Activated CD8-positive, alpha-beta memory T cell treated with anti-CD3 and anti-CD28 coated beads, Interleukin-2, amount 50 U/mL, for 24 hours (primary cell): ENCODE data around the gene DOCK1.
"Not testable (repeated sequence)": the region's sequence is repeated elsewhere in the genome, so short reads cannot be mapped to it uniquely, and the experiment has no call there.

Experiments
- DNase-seq: peaks from one replicate; pipeline ENCODE4 v3.0.0-alpha.2; 2020; ENCODE audit errors: extremely low read depth

Gene DOCK1

DNA sequence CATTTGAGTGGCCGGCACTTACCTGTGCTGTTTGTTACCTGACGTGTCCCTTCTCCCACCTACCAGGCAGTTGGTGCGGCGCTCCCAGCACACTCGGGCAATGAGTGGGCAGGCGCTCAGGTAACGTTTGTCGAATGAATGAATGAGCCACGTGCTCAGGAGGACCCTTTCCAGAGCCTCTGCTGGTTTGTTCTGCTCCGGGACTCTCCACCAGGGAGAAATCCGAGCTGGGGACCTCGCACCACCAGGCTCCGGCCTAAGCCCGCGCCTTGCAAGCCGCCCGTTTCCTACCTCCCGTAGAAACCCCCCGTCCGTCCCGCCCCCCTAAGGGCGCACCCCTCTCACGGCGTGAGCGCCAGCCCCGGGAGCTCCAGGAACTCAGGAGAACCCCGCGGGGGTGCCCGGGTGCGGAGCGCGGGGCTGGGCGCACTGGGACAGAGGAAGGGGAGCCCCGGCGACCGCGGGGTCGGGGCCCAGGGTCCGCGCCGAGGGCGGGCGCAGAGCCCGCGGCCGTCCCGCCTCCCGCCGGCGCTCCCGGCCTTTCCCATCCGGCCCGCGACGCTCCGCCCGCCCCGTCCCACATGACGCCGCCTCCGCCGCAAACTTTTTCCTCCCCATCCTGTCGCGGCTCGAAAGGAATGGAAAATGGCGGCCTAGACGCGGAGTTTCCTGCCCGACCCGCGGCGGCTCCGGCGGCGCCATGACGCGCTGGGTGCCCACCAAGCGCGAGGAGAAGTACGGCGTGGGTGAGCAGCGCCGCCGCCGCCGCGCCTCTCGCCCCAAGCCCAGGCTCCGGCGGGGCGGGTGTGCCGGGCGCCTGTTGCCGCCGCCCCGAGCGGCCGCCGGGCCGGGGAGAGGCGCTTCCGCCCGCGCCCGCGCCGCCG is at the start of gene DOCK1:
Gene DOCK1, plus strand, starts transcription at position 611 of the 884 bp plus-strand sequence. Its CDS starts 90 bp downstream, at position 701.
- no peak for DNase-seq

GRCh38 chr10:126857178-126857806 is 47.9 kb upstream of the DOCK1 start:
- no peak for DNase-seq

GRCh38 chr10:126867567-126868365 is 37.5 kb upstream of the DOCK1 start:
- DNase-seq = no peak

- DNase-seq = no peak
Observed at GRCh38 chr10:126868371-126868770, 36.9 kb upstream of the DOCK1 start.

- DNase-seq = no peak
Observed at GRCh38 chr10:126872135-126872534, 33.1 kb upstream of the DOCK1 start.

DNA sequence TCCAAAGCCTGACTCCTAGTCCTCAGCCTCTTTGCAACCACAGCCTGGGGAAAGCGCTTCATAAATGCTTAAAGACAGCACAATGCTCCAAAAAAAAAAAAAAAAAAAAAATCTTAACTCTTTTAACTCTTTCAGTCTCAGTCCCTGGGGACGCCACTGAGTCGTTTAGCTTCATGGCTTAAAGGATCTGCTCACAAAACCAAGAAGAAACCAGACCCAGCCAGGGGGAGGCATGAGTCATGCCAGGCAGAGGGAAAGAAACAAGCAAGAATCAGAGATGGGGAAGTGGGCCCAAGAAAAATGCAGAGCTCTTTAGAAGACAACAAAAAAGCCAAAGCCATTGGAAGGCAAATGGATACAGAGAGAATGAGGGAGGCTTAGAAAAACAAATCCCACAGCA is 32.5 kb upstream of the DOCK1 start:
- DNase-seq = no peak

DNA sequence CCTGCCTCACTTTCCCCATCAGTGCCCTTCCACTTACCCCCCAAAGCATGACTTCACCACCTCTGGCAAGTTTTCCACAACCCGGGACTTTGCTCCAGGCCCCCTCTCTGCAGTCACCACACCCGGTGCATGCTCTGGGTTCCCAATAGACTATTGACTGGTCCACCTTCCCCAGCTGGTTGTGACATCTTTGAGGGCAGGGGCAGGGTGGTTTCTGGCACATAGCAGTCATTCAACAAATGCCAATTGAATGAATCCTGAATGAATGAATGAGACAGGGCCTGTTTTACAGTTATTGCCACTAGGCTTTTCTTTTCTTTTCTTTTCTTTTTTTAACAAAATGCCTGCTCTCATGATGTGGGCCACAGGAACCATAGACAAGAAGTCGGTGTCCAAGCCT is 28.8 kb upstream of the DOCK1 start:
- no peak for DNase-seq

DNA sequence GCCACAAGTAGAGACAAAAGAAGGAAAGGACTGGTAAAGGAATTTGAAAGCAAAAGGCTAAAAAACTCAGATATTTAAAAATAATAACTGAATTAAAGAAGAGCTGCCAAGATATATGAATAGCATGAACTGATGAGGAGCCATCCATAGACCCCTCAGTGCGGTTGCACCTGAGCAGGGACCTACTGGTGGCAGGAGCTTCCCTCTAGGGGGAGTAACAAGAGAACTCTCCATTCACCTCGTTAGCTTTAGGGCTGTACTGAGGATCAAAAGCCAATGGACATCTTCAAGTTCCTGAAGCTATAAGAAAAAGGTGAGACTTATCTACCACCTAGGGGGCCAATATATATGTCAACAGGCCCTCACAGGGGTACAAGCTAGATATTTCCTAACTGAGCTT is 27.8 kb upstream of the DOCK1 start:
- DNase-seq = no peak

GRCh38 chr10:126878594-126878993 is 26.6 kb upstream of the DOCK1 start:
- DNase-seq = no peak

DNA sequence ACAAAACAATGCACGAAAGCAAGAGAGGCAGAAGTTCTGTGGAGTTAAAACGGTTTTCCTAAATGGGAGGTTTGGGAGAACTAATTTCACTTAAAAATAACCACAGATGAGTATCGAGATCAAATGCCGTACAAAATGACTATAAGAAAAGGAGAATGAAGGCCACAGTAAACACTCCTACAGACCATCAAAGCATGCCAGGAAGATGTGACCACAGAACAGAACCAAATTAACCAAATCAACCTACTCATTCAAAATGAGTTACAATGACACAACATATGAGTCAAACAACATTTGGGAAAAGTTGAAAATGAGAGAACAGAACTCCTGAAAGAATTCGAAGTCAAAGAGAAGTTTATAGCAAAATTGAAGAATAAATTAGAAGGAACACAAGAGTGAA is 24.3 kb upstream of the DOCK1 start:
- no peak for DNase-seq

DNA sequence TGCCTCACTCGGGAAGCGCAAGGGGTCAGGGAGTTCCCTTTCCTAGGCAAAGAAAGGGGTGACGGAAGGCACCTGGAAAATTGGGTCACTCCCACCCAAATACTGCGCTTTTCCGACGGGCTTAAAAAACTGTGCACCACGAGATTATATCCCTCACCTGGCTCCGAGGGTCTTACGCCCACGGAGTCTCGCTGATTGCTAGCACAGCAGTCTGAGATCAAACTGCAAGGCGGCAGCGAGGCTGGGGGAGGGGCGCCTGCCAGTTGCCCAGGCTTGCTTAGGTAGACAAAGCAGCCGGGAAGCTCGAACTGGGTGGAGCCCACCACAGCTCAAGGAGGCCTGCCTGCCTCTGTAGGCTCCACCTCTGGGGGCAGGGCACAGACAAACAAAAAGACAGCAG is 23.2 kb upstream of the DOCK1 start:
- not testable (repeated sequence) for DNase-seq

- DNase-seq = not testable (repeated sequence)
Observed at GRCh38 chr10:126888436-126888835, 16.8 kb upstream of the DOCK1 start.

DNA sequence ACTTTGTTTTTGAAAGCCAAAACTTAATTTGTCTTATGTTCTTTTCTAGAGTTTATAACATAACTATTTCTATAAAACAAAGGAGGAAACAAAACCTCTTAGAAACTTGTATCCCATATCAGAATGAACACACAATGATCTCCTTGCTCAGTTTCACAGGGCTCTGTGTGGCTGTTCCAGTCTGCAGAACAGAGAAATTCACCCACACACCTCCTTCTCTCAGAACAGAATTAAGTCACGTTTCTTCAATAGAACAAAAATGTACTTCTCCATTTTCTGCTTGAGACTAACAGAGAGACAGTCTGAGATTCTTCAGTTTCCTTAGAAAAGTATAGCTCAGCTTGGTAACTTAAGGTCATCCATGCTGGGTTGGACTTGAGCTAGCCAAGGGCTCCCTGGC is 15.8 kb upstream of the DOCK1 start:
- DNase-seq = no peak

DNA sequence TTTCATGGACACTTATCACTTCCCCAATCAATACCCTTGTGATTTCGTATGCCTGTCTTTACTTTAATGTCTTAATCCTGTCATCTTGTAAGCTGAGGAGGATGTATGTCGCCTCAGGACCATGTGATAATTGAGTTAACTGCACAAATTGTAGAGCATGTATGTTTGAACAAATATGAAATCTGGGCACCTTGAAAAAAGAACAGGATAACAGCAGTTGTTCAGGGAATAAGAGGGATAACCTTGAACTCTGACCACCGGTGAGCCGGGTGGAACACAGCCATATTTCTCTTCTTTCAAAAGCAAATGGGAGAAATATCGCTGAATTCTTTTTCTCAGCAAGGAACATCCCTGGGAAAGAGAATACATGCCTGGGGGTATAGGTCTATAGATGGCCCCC is 14.4 kb upstream of the DOCK1 start:
- DNase-seq = not testable (repeated sequence)

DNA sequence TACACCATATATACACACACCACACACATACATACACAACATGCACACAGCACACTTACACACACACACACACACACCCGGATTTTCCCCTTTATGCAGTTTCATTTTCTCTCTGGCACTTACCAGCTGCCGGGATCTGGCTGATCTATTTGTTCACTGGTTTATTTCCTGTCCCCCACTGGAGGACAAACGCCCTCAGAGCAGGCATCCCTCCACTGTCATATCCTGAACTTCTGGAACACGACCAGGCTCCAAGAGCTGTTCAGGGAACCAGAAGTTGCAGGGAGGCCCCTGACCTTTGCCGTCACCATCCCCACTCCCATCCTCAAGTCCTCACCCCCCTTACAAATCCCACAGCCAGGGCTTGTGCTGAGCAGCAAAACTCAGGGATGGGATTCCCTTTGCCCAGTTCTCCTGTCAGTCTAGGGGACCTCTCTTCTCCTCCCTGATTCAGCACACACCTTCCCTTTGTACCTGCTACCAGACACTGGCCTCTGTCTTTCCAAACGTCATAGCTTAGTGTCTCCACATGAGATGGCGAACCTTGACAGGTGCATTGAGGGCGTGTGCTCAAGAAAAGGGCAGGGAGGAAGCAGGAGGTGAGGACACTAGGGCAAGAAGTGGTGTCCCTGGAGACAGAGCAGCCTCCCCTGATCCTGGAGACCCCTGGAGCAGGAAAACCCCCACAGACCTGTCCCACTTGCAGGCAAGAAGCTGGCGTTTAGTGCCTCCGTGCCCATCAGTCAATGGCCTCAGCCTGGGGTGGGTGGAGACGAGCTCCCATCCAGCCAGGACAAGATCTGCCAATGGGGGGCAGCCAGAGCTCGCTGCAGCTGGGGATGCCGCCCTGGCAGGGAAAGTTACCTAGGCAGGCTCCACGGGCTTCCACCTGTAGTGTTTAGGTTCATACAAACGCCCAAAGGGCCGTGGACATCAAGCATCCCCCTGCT is 12.7 kb upstream of the DOCK1 start:
- DNase-seq = no peak

- no peak for DNase-seq
Observed at GRCh38 chr10:126893206-126893605, 12.0 kb upstream of the DOCK1 start.

- DNase-seq = no peak
Observed at GRCh38 chr10:126893841-126894240, 11.4 kb upstream of the DOCK1 start.

GRCh38 chr10:126895214-126895781 is 9.9 kb upstream of the DOCK1 start:
- no peak for DNase-seq

- DNase-seq = no peak
Observed at GRCh38 chr10:126898460-126898859, 6.8 kb upstream of the DOCK1 start.

DNA sequence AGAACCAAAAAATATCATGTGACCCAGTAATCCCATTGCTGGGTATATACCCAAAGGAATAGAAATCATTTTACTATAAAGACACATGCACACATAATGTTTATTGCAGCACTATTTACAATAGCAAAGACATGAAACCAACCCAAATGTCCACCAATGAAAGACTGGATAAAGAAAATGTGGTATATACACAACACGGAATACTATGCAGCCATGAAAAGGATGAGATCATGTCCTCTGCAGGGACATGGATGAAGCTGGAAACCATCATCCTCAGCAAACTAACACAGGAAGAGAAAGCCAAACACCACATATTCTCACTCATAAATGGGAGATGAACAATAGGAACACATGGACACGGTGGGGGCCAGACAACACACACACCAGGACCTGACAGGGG is 5.7 kb upstream of the DOCK1 start:
- DNase-seq = not testable (repeated sequence)

DNA sequence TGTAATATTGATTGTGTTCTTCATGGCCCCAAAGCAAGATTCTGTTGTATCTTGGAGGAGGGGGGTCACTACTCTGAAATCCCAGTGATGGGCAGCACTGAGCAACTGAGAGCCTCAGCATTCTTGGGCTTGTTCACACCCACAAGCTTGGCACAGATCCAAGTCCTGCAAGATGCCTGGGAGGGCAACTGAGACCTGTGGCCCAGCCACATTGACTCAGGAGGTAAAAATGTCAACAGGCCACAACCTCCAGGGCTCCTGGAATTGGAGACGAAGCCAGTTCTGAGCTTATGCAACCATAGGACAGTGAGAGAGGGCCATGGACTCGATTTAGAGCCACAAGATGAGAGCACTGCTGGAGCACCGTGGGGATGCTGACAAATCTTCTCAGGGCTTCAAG is 3.1 kb upstream of the DOCK1 start:
- no peak for DNase-seq
